Heart right ventricle (tissue), 16 donors: ENCODE data around the gene SLC22A17. TPM values are rescaled to one million over a fixed set of nuclear protein-coding genes. Genes with fewer than 3 reads are reported as not detected.

ENCODE experiments used
- ATAC-seq, 8 donors: fragments of 200-7000 bp; cut with Tn5 transposase; one replicate each; pipeline ENCODE4 v1.9.1; 2020; ENCODE audit warnings: mild to moderate bottlenecking in 8 of 8, moderate library complexity in 8 of 8, moderate number of reproducible peaks in 1 of 8
- DNase-seq, 2 donors: peaks; one replicate each; pipeline ENCODE4 v3.0.0-alpha.2; 2020
- H3K27ac ChIP-seq, 10 donors: fragments of 200-600 bp; sonication (generic) in 2 of 10; one replicate each; pipeline versions ENCODE4 v1.5.0 to v1.8.0; 2020 to 2022; ENCODE audit warnings: mild to moderate bottlenecking in 3 of 10
- H3K27me3 ChIP-seq, 7 donors: fragments of 200-600 bp; one replicate each; pipeline ENCODE4 v1.8.0; 2021 to 2022; ENCODE audit warnings: mild to moderate bottlenecking in 2 of 7
- H3K36me3 ChIP-seq, 9 donors: fragments of 200-600 bp; sonication (generic) in 1 of 9; one replicate each; pipeline versions ENCODE4 v1.5.0 to v1.8.0; 2020 to 2022; ENCODE audit warnings: mild to moderate bottlenecking in 2 of 9
- H3K4me1 ChIP-seq, 9 donors: fragments of 200-600 bp; sonication (generic) in 1 of 9; one replicate each; pipeline versions ENCODE4 v1.5.0 to v1.8.0; 2020 to 2022; ENCODE audit warnings: mild to moderate bottlenecking in 4 of 9
- H3K4me3 ChIP-seq, 10 donors: fragments of 200-600 bp; sonication (generic) in 2 of 10; one replicate each; pipeline versions ENCODE4 v1.5.0 to v1.8.0; 2020 to 2022; ENCODE audit warnings: mild to moderate bottlenecking in 7 of 10, moderate library complexity in 2 of 10
- H3K9me3 ChIP-seq, 11 donors: fragments of 200-600 bp in 10 of 11; sonication (generic) in 2 of 11; one replicate each; pipeline versions ENCODE4 v1.5.0 to v1.8.0; 2013 to 2022; ENCODE audit warnings: mild to moderate bottlenecking in 2 of 11, control low read depth in 1 of 11, moderate library complexity in 1 of 11
- WGBS, 2 donors: extraction: QIAGEN DNeasy Blood & Tissue Kit; methylation state at CpG; one replicate each; pipeline ENCODE4 v1.1.7; 2013; ENCODE audit warnings: inconsistent platforms in 1 of 2; 5-methylcytosine and 5-hydroxymethylcytosine counted together
- intact Hi-C, 10 donors: fragments of 100-400 bp; cut with DNase I; formaldehyde crosslinking; loops; one replicate each; pipeline versions ENCODE4 v1.11.1 to v1.14.2; 2022
- polyA plus RNA-seq, 2 donors: library from polyadenylated mRNA; stranded (reverse); fragments of 200-250 nt; gene quantifications; one replicate each; pipeline ENCODE4 v1.2.3, GENCODE V29; 2013
- total RNA-seq, 10 donors: library from RNA; stranded (reverse); fragmentation: NEBNext Ultra II Directional in 3 of 10; extraction: Animal tissue kit (Norgen Biotek cat#: 25700) in 3 of 10; gene quantifications; one replicate each; pipeline versions ENCODE4 v1.2.1 to v1.2.4, GENCODE V29; 2021 to 2023
- TF ChIP-seq, protein P1 (sequence below), 9 donors: fragments of 200-600 bp; sonication (generic) in 2 of 9; IDR thresholded peaks; one replicate each; pipeline versions ENCODE4 v1.5.0 to v1.8.0; 2021 to 2022; ENCODE audit warnings: antibody characterized with exemption in 9 of 9, mild to moderate bottlenecking in 5 of 9, moderate library complexity in 1 of 9
- donor health status: Arrhythmogenic right ventricular cardiomyopathy.
- donor health status: ischemic (EF 13 %, LVEDD 7.1; RV severe dilation, severe dysfunction).
- donor health status: healthy with polysubstance abuse.
- donor health status: DM: no; HTN: yes; CAD: no.
- donor health status: DM: no; HTN: no; CAD: no.
- donor health status: ischemic (EF 25% LVEDD 6.9; RV normal size, moderate dysfunction).
- donor health status: ischemic (EF 25% LVEDD 5.7; RV mildly dilated, moderate dysfunction).
- donor health status: healthy.
- donor health status: DM: yes; HTN: yes; CAD: no.
- donor health status: Ischemic cardiomyopathy.
- donor health status: ischemic (EF 35%, LVEDD 5.7; RV mildly dilated, moderate dysfunction).
- donor health status: nonischemic (EF 11% LVEDD 7.7; RV severe dilation, severe dysfunction).
- donor health status: DM: yes; HTN: yes; CAD: no.
- donor health status: PGD.
- donor health status: ischemic (EF 29% LVEDD 5.4; RV normal size, mild dysfunction).
- donor health status: nonischemic (EF 23%, LVEDD 6.1; RV moderate dilation, normal function).

The SLC22A17 gene
- total and polyA plus RNA-seq, 12 donors, result 4.8 to 18.9 (median 9.8) TPM

DNA sequence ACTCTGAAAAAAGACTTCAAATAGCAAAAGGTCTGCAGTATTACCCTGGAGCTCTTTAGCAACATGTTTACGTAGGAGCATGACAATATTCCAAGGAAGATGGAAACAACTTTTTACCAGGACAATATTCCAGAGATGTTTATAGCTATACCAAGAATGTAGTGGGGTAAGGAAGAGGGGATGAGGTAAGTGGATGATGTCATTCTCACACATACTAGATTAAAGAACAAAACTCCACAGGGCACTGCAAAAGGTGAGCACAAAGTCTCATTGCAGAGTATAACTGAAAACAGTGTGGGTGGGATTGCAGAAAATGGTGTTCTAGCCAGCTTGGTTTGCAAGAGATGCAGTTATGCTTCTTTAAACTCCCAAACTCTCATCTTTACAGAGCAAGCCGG lies 32.6 kb upstream of the SLC22A17 start:
- intact Hi-C loops, result loop anchor here in 2 of 10 donors (10.0 kb wide), 2 partner anchors 70 to 120 kb away; no protein-coding TSS in a partner anchor
- Histone ChIP-seq H3K4me1 (peaks cover 0 to 34% (median 0%) of the 10 kb centered on the region in 9 donors), H3K4me3 (no peak overlapping the region), H3K27me3 (peaks cover 0 to 7% (median 0%) of the 10 kb centered on the region in 7 donors), H3K36me3 (peaks cover 0 to 94% (median 8%) of the 10 kb centered on the region in 9 donors), H3K27ac (no peak overlapping the region), H3K9me3 (no peaks in the 10 kb centered on the region)
- ATAC-seq (no peak), DNase-seq (no peak)
- WGBS, 2 donors, result 79 to 80% methylated on average over 2 of the region's 2 CpGs
- TF ChIP-seq, protein P1, sequence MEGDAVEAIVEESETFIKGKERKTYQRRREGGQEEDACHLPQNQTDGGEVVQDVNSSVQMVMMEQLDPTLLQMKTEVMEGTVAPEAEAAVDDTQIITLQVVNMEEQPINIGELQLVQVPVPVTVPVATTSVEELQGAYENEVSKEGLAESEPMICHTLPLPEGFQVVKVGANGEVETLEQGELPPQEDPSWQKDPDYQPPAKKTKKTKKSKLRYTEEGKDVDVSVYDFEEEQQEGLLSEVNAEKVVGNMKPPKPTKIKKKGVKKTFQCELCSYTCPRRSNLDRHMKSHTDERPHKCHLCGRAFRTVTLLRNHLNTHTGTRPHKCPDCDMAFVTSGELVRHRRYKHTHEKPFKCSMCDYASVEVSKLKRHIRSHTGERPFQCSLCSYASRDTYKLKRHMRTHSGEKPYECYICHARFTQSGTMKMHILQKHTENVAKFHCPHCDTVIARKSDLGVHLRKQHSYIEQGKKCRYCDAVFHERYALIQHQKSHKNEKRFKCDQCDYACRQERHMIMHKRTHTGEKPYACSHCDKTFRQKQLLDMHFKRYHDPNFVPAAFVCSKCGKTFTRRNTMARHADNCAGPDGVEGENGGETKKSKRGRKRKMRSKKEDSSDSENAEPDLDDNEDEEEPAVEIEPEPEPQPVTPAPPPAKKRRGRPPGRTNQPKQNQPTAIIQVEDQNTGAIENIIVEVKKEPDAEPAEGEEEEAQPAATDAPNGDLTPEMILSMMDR (IDR thresholded peaks at IDR 0.05), result no peak

DNA sequence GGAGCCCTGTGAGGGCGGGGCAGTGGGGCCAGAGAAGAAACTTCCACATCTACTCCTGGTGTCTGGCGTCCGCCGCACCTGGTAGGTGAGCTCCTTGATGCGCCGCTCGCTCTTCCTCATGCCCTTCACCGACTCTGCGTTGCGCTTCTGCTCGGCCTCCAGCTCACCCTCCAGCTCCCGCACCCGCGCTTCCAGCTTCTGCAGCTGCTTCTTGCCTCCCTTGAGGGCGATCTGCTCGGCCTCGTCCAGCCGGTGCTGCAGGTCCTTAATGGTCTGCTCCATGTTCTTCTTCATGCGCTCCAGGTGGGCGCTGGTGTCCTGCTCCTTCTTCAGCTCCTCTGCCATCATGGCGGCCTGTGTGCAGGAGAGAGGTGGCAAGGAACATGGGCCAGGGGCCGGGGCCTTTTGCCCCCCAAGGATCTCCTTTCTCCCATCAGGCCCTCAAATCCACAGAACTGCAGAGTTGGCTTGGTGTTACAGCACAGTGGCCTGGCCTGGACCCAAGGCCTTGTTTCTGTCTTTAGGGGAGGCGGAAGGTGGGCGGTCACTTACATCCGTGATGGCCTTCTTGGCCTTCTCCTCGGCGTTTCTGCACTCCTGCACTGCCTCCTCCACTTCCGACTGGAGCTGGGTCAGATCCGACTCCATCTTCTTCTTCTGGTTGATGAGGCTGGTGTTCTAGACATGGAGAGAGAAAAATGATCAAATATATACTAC lies 31.8 kb upstream of the SLC22A17 start:
- no peak for ATAC-seq
- Histone ChIP-seq H3K27ac (no peak overlapping the region), H3K4me3 (no peak overlapping the region), H3K9me3 (no peaks in the 10 kb centered on the region), H3K4me1 (peaks cover 0 to 35% (median 0%) of the 10 kb centered on the region in 9 donors), H3K36me3 (peaks cover 0 to 92% (median 8%) of the 10 kb centered on the region in 9 donors), H3K27me3 (peaks cover 0 to 7% (median 0%) of the 10 kb centered on the region in 7 donors)
- 80 to 82% methylated on average over 29 of the region's 29 CpGs for WGBS, 2 donors
- DNase-seq, result no peak
- intact Hi-C loops, result loop anchor here in 4 of 10 donors (5.0 to 10.0 kb wide), 3 partner anchors 57 to 120 kb away; no protein-coding TSS in a partner anchor
- TF ChIP-seq, protein P1 (IDR thresholded peaks at IDR 0.05), result no peak

DNA sequence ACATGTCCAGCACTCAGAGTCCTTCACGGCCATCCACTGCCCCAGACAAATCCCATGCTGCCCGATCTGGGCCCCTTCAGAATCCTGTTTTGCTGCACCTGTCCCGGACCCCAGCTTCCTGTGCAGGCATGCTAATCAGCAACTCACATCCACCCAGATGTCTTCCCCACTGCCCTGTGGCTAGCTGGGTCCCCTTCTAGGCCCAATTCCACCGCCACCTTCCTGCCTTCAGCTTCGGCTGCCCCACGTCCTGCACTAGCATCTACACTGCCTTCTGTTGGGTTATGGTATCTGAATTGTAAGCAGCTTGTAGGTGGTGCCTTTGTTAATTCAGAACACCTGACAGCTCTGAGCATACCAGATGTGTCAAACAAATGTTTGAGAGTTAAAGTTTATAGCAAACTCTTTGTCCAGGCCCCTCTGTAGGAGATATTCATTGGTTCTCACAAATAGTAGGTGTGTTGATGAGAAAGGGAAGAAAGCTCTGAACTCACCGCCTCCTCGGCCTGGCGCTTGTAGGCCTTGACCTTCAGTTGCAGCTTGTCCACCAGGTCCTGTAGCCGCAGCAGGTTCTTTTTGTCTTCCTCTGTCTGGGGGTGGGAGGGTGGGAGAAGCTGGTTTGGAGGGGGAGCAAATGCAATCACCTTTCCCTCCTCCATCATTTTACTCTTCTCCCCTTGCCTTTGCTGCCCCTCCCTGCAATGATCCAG lies 30.2 kb upstream of the SLC22A17 start:
- intact Hi-C loops, result loop anchor here in 4 of 10 donors (5.0 to 10.0 kb wide), 3 partner anchors 56 to 118 kb away; no protein-coding TSS in a partner anchor
- no peak overlapping the region for H3K27ac ChIP-seq
- peaks cover 0 to 7% (median 0%) of the 10 kb centered on the region in 7 donors for H3K27me3 ChIP-seq

DNA sequence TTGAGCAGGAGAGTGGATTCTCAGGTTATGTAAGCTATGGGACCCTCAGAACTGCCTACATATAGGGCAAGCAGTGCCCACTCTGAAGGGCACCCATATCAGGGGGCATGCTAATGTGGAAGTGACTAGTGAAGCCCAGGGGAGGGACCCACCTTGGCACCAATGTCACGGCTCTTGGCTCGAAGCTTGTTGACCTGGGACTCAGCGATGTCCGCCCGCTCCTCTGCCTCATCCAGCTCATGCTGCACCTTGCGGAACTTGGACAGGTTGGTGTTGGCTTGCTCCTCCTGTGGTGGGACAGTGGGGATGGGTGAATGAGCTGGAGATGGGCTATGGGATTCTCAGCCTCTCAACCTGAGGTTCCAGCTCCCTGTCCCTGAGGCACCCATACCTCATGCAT lies 29.6 kb upstream of the SLC22A17 start:
- TF ChIP-seq, protein P1 (IDR thresholded peaks at IDR 0.05), result no peak
- DNase-seq (no peak), ATAC-seq (no peak)
- Histone ChIP-seq H3K9me3 (no peaks in the 10 kb centered on the region), H3K4me1 (peaks cover 0 to 33% (median 0%) of the 10 kb centered on the region in 9 donors), H3K27ac (no peak overlapping the region), H3K4me3 (no peak overlapping the region), H3K36me3 (peaks cover 0 to 70% (median 8%) of the 10 kb centered on the region in 9 donors), H3K27me3 (peaks cover 0 to 7% (median 0%) of the 10 kb centered on the region in 7 donors)
- WGBS, 2 donors, result 88% methylated on average over 6 of the region's 6 CpGs
- intact Hi-C loops, result loop anchor here in 4 of 10 donors (5.0 to 10.0 kb wide), 3 partner anchors 55 to 117 kb away; no protein-coding TSS in a partner anchor

More for the DNA sequence above, 30.2 kb upstream of the SLC22A17 start:
- TF ChIP-seq, protein P1 (IDR thresholded peaks at IDR 0.05), result no peak
- Histone ChIP-seq H3K9me3 (no peaks in the 10 kb centered on the region), H3K4me3 (no peak overlapping the region), H3K4me1 (peaks cover 0 to 29% (median 0%) of the 10 kb centered on the region in 9 donors), H3K36me3 (peaks cover 0 to 76% (median 8%) of the 10 kb centered on the region in 9 donors)
- no peak for ATAC-seq
- DNase-seq, result no peak
- 67 to 74% methylated on average over 10 of the region's 10 CpGs for WGBS, 2 donors
